Skeletal muscle cell (primary cell): Measurements from ENCODE around the gene ITM2B.

Experiments used
- DNase-seq: peaks from one replicate; pipeline ENCODE4 v3.0.0-alpha.2; 2010; ENCODE audit warnings: low read depth
- H3K4me3 ChIP-seq: 2 replicates; pipeline ENCODE4 v1.5.1; 2011; ENCODE audit warnings: low read depth, mild to moderate bottlenecking, control low read depth, low read length, moderate library complexity

Gene ITM2B

DNA sequence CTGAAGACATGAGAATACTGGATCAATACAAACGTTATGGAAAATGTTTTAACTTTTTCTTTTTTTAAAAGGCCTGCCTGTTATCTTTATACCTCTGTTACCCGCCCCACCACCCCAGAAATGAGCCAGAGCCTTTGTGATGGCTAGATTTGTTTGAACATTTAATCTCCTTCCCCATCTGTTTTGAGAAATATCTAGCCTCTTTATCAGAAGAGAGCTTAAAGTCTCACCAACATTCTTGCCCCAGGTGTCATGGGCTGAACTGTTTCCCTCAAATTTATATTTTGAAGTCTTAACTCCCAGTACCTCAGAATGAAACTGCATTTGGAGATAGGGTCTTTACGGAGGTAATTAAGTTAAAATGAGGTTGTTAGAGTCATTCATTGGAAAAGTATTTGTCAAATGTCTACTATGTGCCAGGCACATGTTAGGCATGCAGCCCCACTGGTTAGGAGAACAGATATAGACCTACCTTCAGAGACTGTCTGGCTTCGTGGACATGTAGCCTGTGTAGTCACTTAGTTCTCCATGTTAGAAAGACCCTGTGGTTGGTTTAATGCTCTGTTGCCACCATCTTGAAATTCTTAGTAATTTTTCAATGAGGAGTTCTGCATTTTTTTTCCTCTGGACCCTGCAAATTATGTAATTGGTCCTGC, 64.3 kb downstream of the ITM2B start:
- H3K4me3 ChIP-seq = no peak overlapping the region
- no peak for DNase-seq

DNA sequence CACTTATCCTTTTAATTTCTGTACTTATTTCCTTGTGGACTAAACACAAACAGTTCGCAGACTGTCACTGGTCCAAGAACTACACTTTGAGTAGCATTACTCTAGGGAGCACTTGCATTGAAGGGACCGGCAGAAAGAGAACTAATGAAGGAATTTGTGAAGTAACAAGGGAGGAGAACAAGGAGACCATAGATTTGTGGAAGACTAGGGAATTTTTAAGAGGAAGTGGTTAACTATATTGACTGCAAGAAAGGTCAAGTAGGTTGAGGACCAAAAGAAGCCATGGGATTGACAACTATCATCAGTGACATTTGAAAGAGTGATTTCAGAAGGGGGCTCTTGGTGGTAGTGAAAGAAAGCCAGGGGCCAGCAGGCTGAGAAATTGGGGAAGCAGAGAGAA, 66.6 kb downstream of the ITM2B start:
- DNase-seq = no peak
- no peak overlapping the region for H3K4me3 ChIP-seq

DNA sequence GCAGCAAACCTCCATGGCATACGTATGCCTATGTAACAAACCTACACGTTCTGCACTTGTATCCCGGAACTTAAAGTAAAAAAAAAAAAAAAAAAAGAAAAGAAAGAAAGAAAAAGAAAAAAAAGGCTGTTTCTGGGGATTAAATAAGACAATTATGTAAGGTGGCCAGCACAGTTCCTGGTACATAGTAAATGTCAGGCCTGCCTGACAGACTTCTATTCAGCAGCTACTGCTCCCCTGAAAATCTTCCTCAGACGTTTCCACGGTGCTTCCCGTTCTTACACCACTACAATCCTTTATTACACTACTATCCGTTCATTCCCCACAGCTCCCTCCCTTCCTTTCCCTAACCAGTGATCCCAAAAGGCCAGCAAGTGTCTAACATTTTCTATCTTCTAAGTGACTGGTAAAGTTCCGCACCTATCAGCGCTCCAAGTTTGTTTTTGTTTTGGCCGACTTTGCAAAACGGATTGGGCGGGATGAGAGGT, 69.9 kb downstream of the ITM2B start:
- no peak for DNase-seq
- H3K4me3 ChIP-seq = peak overlapping the region; percentile 79

DNA sequence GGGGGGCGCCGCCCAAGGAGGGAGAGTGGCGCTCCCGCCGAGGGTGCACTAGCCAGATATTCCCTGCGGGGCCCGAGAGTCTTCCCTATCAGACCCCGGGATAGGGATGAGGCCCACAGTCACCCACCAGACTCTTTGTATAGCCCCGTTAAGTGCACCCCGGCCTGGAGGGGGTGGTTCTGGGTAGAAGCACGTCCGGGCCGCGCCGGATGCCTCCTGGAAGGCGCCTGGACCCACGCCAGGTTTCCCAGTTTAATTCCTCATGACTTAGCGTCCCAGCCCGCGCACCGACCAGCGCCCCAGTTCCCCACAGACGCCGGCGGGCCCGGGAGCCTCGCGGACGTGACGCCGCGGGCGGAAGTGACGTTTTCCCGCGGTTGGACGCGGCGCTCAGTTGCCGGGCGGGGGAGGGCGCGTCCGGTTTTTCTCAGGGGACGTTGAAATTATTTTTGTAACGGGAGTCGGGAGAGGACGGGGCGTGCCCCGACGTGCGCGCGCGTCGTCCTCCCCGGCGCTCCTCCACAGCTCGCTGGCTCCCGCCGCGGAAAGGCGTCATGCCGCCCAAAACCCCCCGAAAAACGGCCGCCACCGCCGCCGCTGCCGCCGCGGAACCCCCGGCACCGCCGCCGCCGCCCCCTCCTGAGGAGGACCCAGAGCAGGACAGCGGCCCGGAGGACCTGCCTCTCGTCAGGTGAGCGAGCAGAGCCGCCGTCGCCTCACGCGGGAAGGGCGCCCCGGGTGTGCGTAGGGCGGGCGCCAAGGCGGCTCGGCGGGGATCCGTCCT, 70.5 kb downstream of the ITM2B start, which contains the start of gene RB1:
RB1 (plus strand) TSS at position 393 of the 784 bp plus-strand sequence; CDS start at position 555, 162 bp downstream.
- peak; percentile 56 for DNase-seq
- H3K4me3 ChIP-seq = peak within 1 kb of the TSS; percentile 79

DNA sequence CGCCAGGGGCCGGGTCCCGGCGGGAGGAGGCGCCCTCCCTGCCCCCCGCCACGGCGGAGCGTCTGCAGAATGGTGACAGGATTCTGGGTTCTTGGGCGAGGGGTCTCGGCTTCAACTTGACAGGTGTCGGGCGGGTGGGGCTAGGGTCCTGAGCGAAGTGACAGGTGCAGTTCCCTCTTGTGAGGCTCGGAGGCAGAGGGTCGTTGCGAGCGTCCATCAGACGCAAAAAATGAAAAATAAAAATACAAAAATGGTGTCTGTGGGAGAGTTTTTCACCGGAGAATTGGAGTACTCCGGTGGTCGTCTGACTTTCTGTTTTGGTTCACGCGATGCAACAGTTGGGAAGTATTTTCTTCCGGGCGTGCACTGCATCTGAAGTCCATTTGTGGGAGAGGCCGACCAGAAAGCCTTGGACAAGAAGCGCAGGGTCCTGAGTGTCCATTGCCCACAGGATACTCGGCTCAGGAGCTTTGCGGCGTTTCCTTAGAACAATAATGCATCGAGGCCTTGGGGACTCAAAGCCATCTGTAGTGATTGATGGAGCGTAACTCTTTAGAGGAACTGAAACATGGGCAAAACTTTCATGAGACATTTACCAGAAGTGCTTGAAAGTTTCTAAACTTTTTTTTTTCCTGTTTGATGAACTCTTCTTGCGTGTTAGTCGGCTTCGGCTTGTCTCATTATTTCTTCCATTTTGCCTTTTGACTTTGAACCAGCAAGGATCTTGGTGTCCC, 71.3 kb downstream of the ITM2B start:
- H3K4me3 ChIP-seq = peak overlapping the region; percentile 79
- peak; percentile 10 for DNase-seq

DNA sequence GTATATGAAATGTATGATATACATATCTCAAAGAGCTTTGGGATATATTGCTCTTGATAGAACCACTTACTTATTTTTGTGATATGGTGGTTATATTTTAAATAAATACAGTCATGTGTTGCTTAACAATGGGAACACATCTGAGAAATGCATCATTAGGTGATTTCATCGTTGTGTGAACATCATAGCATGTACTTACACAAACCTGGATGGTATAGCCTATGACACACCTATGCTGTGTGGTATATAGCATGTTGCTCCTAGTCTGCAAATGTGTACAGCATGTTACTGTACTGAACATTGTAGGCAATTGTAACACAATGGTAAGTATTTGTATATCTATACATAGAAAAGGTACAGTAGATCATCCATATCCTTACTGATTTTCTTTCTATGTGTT, 78.2 kb downstream of the ITM2B start:
- H3K4me3 ChIP-seq = no peak overlapping the region
- DNase-seq = no peak

DNA sequence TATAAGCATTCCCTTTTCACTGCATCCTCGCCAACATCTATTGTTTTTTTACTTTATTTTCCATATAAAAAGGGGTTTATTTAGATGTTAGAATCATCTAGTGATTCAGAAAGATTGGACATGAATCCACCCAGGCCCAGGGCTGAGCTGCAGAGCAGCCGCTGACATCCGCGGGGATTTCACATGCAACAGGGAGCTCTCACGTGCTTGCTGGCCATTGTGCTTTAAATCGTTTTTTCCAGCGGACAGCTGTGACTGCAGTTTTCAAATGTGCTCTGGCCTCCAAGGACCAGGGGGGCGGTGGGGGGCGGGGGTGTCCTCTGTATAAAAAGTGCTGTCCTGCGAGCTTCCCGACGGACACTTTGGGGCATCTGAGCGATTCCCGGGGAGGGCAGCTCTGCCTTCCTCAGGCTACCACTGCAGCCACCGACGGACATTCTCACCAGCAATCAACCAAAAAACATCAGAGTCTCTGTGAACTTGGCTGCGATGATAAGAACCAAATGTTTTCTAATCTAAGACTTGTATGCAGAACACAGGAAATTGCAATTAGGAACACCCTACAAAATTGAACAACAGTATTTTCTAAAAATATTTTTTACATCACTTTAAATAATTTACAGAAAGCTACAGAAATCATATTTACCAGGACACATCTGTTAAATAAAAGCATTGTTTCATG, 83.1 kb downstream of the ITM2B start:
- H3K4me3 ChIP-seq = no peak overlapping the region
- DNase-seq = peak; percentile 3

DNA sequence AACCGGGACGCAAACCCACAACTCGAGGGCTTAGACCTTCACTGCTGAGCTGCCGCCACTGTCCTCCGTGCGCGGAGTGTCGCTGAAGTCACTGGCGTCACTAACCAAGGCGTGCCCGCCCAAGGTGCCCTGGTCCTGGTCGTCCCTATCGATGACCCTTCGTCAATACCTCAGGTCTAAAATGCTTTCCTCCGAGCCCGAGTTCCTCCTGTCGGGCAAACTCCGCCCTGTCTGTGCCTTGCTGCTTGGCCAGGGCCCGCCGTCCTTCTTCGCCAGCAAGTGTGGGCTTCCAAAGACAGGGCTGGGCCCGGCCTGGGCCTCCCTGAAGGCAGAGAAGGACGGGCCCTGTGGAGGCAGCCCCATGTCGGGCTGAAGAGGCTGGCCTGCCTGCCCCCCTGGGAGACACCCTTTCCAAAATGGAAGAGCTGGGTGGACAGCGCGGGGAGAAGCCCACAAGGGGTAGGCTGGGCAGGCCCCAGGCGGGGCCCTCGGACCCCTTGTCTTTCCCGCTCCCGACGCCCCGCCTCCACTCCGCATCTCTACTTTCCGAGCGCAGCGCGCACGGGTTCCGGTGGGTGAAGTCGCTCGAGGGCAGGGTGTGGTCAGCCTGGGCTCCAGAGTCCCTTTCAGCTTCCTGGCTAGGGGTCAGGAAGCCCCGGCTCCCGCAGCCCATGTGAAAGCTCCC, 84.0 kb downstream of the ITM2B start:
- H3K4me3 ChIP-seq = no peak overlapping the region

DNA sequence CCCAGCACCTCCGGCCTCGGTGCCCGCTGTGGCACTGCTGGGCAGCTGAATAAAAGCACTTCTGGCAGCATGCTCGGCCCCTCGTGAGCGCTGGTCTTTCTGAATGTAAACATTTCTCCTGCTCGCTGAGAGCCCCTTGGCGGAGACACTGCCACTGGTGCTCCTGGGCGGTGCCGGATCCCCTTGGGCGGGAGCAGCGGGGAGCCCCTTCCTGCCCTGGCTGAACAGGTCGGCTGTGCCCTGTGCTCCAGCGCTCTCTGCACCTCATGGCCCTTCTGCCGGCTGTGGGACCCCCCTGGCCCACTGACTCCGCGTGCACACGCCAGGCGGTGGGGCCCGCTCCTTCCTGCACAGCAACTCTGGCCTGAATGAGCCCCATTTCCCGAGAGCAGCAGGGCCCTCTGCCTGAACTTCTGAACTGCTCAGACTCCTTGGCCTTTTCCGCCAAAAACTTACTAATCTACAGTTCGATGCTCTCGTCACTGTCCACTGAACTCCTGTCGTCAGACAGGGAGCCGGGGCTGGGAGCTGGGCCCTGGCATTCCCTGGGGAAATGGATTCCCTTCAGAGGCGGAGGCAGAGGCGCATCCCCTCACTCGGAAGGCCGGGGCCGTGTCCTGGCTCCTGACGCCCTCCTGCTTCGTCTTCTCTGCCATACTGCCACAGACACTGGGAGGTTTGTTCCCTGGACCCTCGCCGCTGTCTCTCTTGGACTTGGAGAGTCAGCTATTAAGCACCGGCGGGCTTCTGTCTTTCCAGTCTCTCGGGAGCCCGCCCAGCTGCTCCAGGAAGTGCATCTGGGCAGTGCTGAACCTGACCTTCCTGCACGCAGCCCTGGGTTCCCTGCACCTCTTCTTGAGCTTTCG, 84.7 kb downstream of the ITM2B start:
- no peak for DNase-seq

More for the DNA sequence above, 84.0 kb downstream of the ITM2B start:
- DNase-seq = no peak

DNA sequence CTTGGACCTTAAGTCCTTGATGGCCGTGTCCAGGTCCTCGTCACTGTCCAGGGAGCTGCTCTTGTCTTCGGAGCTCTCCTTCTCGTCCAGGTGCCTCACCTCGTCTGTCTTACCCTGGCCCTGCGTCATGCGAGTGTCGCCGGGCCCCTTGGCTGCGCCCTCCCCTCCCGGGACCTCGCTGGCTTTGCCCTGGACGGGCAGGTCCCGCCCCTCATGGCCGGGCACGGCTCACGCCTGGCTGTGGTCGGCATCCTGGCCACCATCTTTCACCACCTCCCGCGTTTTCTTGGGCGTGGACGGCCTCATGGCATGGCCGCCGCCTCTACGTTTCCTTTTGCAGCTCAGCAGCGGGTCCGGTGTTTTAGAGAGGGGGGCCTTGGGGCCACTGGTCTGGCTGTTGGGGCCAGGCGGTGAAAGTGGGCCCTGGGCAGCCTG, 85.4 kb downstream of the ITM2B start:
- H3K4me3 ChIP-seq = no peak overlapping the region
- no peak for DNase-seq

More for the DNA sequence above, 84.7 kb downstream of the ITM2B start:
- H3K4me3 ChIP-seq = no peak overlapping the region

DNA sequence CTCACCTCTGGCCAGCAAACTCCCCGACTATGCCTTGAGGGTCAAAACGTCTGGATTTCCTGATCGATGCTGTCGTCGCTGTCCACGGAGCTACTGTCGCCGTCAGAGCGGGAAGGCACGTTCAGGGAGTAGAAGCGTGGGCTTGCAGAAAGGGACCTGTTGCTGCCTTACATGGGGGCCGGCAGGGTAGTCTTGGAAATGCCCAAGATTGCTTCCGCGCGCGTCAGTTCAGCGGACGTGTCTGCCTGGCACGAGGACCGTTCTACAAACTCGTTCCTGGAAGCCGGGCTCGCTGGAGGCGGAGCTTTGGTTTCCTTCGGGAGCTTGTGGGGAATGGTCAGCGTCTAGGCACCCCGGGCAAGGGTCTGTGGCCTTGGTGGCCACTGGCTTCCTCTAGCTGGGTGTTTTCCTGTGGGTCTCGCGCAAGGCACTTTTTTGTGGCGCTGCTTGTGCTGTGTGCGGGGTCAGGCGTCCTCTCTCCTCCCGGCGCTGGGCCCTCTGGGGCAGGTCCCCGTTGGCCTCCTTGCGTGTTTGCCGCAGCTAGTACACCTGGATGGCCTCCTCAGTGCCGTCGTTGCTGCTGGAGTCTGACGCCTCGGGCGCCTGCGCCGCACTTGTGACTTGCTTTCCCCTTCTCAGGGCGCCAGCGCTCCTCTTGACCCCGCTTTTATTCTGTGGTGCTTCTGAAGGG, 86.0 kb downstream of the ITM2B start:
- DNase-seq = no peak
- H3K4me3 ChIP-seq = no peak overlapping the region
